HG03025 (cell line): ENCODE data around the gene CCDC70.

ENCODE experiments used
- ATAC-seq: cut with Tn5 transposase; IDR thresholded peaks from one replicate; pipeline ENCODE4 v1.9.1; 2021; ENCODE audit warnings: mild to moderate bottlenecking, moderate library complexity; ENCODE audit not compliant: unreplicated experiment, low FRiP score

CCDC70 gene

DNA sequence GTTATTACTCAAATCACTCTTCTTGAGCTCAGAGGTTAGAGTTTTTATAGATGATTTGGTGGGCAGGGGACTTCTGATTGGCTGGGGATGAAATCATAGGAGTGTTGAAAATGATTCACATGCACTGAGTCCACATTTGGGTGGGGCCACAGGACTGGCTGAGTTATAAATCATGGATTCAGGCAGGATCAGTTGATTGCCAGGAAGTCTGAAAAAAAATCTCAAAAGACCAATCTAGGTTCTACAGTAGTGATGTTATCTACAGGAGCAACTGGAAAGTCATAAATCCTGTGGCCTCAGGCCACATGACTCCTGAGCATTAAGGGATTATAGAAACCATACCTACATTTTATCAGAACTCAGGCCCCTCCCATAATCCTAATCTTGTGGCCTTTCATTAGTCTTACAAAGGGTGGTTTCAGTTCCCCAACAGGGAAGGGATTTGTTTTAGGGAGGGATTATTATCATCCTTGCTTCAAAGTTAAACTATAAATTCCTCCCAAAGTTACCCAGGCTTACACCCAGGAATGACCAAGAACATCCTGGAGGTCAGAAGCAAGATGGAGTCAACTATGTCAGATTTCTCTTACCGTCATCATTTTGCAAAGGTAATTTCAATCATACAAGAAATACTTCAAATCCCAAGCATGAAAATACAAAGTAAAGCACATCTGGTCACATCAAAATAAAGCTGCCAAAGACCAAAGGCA, 5.6 kb upstream of the CCDC70 start:
- no peak for ATAC-seq

DNA sequence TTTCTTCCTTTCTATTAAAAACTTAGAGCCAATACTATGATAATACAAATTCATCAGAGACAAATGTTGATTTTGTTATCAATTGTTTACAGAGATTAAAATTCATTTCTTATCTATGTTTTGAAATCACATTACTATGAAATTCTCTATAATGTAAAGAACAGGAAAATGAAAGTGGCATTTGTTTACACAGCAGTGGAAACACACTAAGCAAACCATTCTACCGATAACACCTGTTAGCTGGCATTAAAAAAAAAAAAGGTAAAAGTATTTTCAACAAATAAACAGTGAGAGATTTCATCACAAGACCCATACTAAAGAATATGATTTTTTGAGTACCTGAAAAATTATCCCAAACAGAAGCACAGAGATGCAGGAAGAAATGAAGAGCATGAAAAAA, 4.8 kb upstream of the CCDC70 start:
- no peak for ATAC-seq

DNA sequence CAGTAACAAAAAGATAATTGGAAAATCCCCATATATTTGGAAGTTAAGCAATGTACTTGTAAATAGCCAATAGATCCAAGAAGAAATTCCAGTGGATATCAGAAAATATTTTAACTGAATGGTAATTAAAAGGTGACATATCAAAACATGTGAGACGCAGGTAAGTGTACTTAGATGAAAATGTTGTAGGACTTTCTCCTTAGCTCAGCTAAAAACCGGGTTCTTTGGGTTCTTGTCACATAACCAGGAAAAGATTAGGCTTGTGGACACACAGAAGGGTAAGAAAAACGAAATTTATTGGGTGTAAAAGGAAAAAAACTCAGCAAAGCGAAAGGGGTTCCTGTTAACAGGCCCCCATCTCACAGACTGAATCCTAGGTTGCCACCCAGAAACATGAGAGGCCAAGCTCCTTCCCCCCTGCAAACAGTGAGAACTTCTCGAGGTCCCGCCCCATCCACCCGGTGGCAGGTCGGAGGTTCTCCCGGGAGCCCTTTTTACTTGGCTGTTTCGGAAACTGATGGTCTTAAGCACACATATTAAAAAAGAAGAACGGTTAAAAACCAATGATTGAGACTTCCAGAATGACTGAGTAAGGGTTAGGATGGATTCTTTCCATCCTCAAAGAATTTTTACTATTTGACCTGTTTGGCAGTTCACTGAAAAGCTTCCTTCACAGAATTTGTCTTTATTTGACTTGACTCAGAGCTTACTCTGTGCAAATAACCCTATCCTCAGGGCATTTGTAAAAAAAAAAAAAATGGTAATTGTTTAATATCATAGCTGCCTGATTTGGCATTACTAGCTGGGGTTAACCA, 3.1 kb upstream of the CCDC70 start:
- ATAC-seq = no peak

DNA sequence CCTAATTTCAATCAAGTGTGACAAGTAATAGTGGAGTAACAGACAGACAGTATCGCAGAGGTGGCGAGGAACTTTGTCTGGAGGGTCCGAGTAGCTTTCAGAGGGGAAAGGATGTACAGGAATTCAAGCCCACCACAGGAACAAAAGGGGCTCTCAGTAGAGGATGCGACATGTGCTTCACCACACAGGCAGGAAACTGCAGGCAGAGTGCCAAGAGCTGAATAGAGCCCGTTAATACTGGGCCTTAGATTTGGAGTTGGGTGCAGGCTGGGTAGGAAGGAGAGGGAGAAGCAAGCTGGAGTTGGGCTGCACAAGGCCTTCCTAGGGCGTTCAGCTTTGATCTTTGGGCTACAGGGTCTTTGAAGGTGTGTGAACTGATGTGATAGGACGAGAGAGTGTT, 1.2 kb downstream of the CCDC70 start:
- ATAC-seq = no peak

DNA sequence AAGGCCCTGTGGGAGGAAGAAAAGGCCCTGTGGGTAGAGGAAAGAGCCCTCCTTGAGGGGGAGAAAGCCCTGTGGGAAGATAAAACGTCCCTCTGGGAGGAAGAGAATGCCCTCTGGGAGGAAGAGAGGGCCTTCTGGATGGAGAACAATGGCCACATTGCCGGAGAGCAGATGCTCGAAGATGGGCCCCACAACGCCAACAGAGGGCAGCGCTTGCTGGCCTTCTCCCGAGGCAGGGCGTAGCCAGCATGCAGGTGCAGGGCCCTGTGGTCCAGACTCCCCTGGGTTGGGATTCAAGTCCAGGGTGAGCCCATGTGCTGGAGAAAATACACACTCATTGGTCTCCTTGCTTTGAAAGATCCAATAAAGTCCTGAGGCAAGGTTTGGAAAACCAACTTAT, 4.1 kb downstream of the CCDC70 start:
- ATAC-seq = no peak

DNA sequence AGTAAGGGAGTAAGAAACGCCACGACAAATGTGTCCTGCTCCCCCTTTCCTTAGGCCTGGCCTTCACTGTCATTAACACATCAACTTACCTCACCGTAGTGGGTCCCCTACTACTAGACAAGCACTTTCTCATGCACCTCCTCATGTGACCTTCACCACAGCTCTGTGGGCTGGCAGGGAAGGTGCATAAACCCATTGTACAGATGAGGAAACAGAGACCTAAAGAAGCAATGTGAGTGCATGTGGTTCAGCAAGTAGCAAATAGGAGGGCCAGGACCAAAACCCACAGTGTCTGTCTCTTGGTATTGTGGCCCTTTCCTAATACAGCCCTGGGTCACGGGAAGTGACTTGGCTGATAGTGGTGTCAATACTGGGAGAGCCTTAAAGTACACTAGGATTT, 5.3 kb downstream of the CCDC70 start:
- no peak for ATAC-seq

DNA sequence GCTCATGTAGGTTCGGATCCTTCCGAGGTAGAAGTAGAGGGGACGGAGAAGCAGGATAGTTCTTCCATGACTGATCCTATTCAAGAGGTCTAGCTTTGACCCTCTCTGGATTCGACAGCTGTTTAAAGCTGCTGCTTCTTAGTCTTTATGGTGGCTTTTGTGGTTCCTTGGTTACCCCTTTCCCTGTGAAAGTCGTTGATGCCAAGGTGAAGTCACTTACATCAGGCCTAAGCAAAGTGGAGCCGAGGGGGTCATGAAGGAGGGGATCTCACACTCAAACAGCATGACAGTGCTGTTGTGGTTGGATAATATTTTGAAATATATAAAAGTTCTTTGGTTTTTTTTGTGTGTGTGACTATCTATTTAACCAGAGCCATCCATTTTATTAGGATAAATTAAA, 8.1 kb downstream of the CCDC70 start:
- ATAC-seq = no peak

DNA sequence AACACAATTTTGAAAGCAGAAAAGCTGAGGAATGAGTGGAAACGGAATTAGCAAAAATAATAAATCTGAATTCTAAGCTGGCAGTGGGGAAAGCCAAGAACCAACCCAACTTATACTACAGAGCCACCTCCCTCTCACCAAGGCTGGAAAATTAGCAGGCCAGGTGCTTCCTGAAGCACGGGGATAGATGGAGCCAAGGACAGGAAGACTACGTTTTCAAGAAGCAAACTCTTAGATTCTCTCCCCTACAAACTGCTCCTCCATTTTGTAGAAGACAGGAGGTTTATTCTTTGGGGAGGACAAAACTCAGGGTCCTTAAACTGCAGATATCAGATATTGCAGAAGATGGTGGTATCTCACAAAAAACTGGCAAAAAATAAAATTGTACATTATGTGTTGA, 8.8 kb downstream of the CCDC70 start:
- no peak for ATAC-seq

DNA sequence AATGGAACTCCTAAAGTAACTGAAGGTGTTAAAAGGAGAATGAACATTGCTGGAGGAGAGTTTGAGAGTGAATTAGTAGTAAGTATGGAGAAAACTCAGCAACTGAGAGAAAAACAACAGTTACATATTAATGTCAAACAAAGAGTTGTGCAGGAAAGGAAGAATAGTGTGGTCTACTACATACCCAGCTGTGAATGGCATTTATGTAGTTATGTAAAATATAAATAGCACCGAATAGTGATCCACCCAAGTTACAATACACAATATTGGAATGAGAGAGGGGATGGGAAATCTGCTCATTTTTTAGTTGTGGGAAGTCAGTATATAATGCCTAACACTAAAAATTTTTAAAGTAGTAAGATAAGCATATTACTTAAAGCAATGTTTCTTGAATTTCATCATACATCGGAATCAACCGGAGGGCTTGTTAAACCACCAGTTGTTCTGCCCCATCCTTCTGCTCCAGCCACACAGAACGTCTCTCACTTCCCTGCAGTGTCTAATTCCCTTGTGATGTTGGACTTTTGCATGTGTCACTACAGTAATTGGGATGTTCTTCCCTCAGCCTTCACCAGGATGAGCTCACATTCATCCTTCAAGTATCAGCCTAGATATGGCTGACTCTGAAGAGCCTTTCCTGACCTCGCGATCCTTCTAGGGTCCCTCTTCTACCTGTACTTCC, 11.5 kb downstream of the CCDC70 start:
- ATAC-seq = no peak

DNA sequence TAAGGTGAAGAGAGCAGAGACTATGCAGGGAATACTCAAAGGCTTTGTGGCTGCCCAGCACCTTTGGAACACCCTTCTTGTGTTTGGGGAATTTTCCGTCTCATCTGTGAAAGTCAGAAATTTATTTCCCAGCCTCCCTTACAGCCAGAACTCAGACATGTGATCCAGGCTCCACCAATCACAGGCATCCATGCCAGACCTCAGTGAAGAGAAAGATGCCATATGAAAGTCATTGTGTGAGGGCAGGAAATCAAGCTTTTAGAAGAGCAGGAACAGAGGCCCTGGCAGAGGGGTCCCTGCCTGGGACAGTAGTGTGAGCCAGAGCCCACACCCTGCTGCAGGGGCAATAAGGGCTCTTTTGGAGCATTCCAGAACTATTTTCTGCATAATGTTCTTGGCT, 12.1 kb downstream of the CCDC70 start:
- ATAC-seq = no peak

DNA sequence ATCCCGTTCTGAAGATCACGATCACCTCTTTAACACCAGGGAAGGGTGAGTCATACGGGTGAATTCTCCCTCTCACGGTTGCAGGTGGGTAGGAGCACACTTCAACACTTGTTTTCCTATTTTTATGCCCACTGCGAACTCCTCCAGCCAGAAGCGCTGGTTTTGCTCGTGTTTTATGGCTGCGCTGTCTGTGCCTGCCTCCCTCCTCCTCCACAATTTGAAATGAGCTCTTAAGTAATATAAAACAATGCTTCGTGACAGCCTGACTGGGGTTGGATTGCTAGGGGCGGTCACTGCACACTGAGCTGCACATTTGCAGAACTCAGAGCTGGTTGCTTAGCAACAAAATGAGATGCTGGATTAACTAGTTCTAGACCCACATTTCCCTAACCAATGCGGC, 12.9 kb downstream of the CCDC70 start:
- no peak for ATAC-seq

DNA sequence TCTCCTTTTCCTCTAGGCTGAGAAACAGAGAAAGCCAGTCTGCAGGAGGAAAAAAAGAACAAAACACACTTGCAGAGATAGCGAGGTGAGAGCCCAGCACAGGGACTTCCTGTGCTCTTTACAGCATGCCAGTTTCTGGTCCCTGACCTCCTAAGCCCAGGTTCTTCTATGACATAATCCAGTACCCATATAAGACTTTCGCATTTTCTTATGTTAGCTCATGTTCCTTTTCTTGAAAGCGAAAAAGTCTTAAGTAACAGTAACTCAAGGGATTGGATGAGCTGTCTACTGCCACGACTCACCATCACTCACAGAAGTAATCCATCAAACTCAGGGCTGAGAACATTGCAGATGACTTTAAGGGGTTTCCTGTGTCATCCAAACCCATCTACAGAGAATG, 17.4 kb downstream of the CCDC70 start:
- no peak for ATAC-seq

DNA sequence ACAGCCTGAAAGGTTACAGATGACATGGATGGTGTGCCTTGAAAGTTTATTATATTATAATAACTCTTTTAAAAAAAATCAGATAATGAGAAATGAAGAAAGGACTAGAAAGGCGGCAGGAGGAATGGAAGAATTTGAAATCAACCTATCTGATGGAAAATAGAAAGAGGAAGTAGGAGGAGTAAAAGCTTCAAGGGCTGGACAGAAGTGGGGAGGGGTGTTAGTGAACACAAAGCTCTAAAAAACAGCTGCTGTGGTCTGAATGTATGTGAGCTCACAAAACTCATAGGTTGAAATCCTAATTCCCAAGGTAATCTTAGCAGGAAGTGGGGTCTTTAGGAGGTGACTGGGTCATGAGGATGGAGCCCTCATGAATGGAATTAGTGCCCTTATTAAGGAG, 19.5 kb downstream of the CCDC70 start:
- ATAC-seq = no peak

DNA sequence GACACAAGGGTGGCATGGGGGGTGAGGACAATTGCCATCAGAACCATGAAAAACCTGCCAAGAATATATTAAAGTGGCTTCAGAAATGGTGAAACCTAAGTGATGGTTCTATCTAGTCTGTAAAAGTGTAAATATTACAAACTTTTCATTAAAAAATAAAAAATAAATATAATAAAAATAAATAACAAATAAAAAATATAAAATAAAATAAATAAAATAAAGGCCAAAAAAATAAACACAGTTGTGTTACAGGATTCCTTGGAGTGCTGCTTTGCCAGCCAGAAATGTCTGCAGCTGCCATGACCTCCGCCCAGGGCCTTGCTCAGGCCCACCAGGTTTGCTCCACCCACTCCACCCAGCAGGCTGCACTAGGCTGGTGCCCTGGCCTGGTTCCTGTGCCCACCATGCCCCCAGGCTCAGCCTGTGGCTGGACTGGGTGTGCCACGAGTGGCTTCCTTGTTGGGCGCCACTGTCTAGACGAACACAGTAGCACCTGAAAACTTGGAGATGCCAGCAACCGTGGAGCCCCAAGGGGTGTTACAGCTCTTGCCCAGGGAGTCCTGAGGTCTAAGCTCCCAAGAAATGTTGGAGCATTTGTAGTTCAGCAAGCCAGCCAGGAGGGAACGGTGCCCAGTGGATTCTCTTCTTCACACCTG, 20.9 kb downstream of the CCDC70 start:
- no peak for ATAC-seq

DNA sequence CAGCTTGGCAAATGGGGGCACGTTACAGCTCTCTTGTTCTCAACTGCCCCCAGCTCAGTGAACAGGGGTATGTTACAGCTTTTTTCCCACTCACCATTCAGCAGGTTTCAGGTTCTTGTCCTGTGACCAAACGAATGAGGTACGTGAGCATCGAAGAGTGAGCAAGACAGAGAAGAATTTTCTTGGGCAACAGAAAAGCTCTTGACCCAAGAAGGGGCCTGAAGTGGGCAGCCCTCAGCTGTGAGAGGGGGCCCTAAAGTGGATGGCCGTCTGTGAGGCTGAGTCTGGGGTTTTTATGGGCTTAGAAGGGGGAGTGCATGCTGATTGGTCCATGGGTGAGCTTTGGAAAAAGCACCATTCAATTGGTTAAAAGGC, 21.4 kb downstream of the CCDC70 start:
- no peak for ATAC-seq

DNA sequence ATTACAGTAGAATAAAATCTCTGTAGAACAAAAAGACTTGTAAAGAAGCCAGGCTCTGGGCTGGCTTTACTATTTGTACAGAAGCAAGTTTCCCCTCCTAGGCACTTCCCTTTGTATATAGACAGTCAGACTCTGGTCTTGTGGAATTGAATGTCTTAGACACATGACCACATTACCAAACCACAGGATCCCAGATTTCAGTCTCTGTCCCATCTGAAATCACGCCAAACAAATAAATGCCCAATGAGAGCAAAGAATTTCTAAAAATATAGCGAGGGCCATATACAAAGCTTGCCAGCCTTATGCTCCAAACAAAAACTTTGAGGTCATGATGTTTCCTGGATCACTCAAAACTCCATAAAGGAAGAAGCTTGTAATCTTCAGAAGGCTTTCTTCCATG, 23.9 kb downstream of the CCDC70 start:
- ATAC-seq = no peak

DNA sequence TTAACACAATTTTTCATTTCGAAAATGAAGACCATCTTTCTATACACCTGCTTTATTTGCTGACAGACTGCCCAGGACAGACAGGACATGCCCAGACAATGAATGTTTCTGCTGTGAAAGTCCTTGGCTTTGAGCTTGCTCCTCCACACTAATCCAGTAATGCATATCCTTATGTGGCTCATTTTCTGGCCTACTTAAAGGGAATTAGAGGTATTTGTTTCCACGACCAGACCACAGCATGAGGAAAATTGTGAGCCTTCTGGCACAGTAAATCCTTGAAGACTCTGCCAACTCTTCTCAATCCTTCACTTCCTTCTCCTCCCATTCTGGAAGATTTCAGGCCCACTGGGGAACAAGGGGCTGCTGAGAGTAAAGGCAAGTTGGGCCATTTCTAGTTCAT, 25.7 kb downstream of the CCDC70 start:
- no peak for ATAC-seq

DNA sequence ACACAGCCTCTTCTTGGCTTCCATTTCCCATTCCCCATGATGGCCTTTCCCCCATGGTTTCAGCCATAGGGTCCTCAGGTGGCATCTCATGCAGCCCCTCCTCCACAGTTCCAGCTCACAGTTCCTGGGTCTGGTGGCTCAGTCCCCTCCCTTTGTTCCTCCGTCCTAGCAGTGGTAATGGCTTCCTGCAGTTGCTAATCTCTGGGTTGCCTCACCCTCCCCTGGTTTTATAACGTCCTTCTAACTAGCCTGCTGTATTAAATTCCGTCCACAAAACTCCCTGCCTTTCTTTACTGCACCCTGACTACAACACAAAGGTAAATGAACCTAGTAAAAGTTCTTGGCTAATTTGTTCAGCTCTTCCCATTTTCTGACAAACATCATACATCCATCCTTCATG, 30.9 kb downstream of the CCDC70 start:
- no peak for ATAC-seq

DNA sequence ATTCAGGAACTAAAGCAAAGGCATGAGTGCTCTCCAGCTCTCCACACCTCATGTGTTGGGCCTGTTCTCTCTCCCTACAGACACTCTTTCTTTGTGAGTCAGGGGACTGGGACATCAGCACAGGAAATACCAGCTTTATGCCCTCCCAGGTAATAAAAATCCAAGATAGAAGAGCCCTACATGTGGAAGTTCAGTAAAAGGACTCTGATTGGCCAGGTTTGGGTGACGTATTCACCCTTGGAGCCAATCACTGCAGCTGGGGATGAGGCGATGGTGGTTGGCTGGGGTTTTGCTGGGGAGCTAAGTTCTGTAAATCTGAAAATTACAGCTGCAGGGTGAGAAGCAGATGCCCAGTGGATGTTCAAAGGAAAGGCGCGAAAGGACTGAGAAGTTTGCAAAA, 32.5 kb downstream of the CCDC70 start:
- ATAC-seq = no peak

DNA sequence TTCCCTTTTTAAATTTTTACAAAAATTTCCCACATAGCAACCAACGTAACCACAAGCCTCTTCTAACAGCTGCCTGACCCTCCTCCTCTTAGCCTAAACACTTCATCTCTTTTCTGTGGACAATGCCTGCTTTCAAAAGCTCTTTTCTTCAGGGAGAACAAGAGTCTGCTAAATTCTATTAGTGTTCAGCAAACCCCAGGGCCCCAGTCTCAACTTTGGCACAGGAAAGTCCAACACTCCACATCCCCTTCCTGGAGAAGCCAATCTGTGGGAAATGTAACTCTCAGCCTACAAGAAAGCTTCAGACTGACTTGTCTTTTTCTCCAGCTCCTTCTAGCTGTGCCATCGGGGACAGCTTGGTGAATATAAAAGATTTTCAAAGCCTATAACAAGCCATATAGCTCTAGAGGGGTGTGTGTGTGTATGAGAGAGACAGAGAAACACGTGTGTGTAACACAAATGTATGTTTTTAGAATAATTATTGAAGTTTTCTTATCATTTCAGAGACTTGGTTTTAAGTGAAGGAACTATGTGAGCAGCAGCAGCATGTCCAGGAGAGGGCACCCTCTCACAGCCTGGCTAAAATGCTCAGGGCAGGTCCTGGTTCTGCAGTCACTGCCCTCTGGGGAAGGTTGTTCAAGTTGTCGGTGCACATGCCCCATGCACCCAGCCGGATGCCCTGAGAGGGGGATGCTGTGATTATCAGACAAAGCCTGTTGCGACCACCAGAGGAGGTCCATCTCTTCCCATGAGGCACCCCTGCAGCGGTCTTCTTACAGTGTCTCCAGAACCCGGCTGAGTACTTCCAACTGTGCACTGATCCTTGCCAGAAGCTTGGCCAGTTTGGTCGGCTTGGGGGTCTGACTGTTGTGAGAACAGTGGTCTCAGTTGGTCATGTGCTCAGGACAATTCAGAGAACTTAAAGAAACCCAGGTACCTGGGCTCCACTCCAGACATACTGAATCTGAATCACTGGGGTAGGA, 34.4 kb downstream of the CCDC70 start:
- no peak for ATAC-seq
